Ascending aorta (tissue), 2 donors: ENCODE measurements around the gene CD36. TPM values are rescaled to one million over a fixed set of nuclear protein-coding genes. Genes with fewer than 3 reads are reported as not detected.

Experiments
- DNase-seq, 2 donors: peaks; one replicate each; pipeline ENCODE4 v3.0.0-alpha.2; 2019; ENCODE audit warnings: low spot score in 2 of 2
- H3K27ac ChIP-seq, 2 donors: fragments of 200-600 bp; sonication (generic); one replicate each; pipeline ENCODE4 v1.5.1; 2016 to 2017; ENCODE audit warnings: mild to moderate bottlenecking in 1 of 2
- H3K27me3 ChIP-seq: fragments of 200-600 bp; sonication (generic); one replicate; pipeline ENCODE4 v1.5.1; 2017
- H3K36me3 ChIP-seq, 2 donors: fragments of 200-600 bp; sonication (generic); one replicate each; pipeline ENCODE4 v1.5.1; 2016
- H3K4me1 ChIP-seq, 2 donors: fragments of 200-600 bp; sonication (generic); one replicate each; pipeline ENCODE4 v1.5.1; 2016 to 2017; ENCODE audit warnings: mild to moderate bottlenecking in 1 of 2
- H3K4me3 ChIP-seq, 2 donors: fragments of 200-600 bp; sonication (generic); one replicate each; pipeline ENCODE4 v1.5.1; 2016 to 2017; ENCODE audit warnings: mild to moderate bottlenecking in 1 of 2
- H3K9me3 ChIP-seq, 2 donors: fragments of 200-600 bp; sonication (generic); one replicate each; pipeline ENCODE4 v1.5.1; 2016
- intact Hi-C: fragments of 100-400 bp; cut with DNase I; formaldehyde crosslinking; loops from one replicate; pipeline ENCODE4 v1.15.1; 2023
- total RNA-seq: library from RNA; depleted of rRNA; stranded (reverse); fragments of >200 nt; gene quantifications from one replicate; pipeline ENCODE4 v1.1.0, GENCODE V29; 2016
- TF ChIP-seq, protein P1 (sequence below), 3 experiments: fragments of 200-600 bp in 2 of 3; fragments of 450-650 bp in 1 of 3; sonication (generic) in 2 of 3; IDR thresholded peaks; one replicate each; pipeline ENCODE4 v1.5.1; 2016 to 2019; ENCODE audit warnings: antibody characterized with exemption in 3 of 3, mild to moderate bottlenecking in 1 of 3, moderate library complexity in 1 of 3

Gene CD36
- total RNA-seq, 1 donor from 2014 or later, result 302 TPM

DNA sequence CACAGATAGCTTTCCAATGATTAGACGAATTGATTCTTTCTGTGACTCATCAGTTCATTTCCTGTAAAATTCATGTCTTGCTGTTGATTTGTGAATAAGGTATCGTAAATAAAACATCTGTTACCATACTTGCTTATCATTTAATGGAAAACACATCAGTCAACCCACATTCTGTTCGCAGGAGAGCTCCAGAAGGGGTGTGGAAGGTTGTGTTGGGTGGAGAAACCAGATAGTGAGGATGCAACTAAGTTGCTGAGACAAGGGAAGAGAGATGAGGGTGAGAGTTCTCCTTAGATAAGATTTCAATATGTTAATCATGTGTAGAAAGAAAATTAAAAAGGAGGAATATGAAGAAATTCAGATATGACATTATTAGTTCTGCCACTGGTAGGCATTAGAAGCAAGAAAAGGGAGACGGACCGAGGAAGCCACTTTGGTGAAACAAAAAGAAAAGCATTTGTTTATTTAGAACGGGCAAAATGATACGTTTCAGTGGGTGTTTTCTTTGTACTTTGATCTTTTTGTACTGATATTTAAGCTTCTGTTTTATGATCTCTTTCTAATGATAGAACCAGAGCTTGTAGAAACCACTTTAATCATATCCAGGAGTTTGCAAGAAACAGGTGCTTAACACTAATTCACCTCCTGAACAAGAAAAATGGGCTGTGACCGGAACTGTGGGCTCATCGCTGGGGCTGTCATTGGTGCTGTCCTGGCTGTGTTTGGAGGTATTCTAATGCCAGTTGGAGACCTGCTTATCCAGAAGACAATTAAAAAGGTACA lies 7.8 kb downstream of the CD36 start:
- Histone ChIP-seq H3K27ac (no peak overlapping the region), H3K9me3 (no peaks in the 10 kb centered on the region), H3K4me1 (no peaks in the 10 kb centered on the region), H3K36me3 (no peaks in the 10 kb centered on the region), H3K27me3 (no peaks in the 10 kb centered on the region), H3K4me3 (no peak overlapping the region)
- intact Hi-C loops, result no loop called here
- no peak for DNase-seq
- TF ChIP-seq, protein P1, sequence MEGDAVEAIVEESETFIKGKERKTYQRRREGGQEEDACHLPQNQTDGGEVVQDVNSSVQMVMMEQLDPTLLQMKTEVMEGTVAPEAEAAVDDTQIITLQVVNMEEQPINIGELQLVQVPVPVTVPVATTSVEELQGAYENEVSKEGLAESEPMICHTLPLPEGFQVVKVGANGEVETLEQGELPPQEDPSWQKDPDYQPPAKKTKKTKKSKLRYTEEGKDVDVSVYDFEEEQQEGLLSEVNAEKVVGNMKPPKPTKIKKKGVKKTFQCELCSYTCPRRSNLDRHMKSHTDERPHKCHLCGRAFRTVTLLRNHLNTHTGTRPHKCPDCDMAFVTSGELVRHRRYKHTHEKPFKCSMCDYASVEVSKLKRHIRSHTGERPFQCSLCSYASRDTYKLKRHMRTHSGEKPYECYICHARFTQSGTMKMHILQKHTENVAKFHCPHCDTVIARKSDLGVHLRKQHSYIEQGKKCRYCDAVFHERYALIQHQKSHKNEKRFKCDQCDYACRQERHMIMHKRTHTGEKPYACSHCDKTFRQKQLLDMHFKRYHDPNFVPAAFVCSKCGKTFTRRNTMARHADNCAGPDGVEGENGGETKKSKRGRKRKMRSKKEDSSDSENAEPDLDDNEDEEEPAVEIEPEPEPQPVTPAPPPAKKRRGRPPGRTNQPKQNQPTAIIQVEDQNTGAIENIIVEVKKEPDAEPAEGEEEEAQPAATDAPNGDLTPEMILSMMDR (IDR thresholded peaks at IDR 0.05), result no peak

DNA sequence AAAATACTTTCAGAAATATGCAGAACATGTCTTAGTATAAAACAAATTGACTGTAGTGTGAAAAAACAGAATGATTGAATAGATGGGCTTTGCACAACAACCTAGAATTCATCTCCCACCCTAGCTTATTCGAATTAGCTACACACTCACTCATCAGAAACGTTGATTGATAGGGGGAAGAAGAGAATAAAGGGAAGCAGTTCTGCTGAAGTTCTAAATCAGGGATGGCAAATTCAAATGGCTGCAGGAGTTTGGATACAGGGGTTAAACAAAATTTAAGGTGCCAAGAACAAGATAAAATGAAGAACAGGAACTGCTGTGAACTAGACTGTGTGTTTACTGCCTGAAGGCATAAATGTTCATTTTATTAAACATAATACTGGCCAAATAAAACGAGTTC lies 9.0 kb downstream of the CD36 start:
- Histone ChIP-seq H3K27me3 (no peaks in the 10 kb centered on the region), H3K4me1 (no peaks in the 10 kb centered on the region), H3K27ac (no peak overlapping the region), H3K9me3 (no peaks in the 10 kb centered on the region), H3K4me3 (no peak overlapping the region), H3K36me3 (no peaks in the 10 kb centered on the region)
- DNase-seq, result no peak
- intact Hi-C loops, result no loop called here
- TF ChIP-seq, protein P1 (IDR thresholded peaks at IDR 0.05), result no peak

DNA sequence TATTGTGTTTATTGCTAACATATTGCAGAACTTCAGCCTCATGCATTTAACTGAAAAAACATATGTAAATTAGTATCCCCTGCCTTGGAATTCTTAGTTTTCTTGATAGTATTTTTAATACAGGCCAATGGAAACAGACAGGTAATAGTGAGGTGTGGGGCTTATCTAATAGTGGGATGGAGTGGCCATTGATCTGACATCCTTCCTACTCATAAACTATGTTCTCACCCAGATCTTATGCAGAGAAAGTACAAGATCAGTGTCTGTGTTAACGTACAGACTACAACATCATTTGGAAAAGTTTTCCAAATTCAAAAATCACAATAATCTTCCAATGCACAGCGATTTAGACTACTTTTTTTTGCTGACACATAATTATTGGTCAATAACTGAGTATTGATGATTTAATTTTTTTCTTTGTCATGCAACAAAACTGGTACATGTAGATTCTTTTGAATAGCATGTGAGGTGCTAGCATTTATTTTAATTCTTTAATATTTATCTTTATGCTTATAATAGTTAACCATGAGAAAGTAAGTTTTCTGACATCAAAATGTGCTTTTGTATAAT lies 9.7 kb downstream of the CD36 start:
- H3K27me3 ChIP-seq, result no peaks in the 10 kb centered on the region
- intact Hi-C loops, result no loop called here
- DNase-seq, result no peak
- TF ChIP-seq, protein P1 (IDR thresholded peaks at IDR 0.05), result no peak
- H3K27ac ChIP-seq, result no peak overlapping the region
- H3K4me3 ChIP-seq, result no peak overlapping the region
- no peaks in the 10 kb centered on the region for H3K4me1 ChIP-seq
- no peaks in the 10 kb centered on the region for H3K9me3 ChIP-seq
- H3K36me3 ChIP-seq, result no peaks in the 10 kb centered on the region

DNA sequence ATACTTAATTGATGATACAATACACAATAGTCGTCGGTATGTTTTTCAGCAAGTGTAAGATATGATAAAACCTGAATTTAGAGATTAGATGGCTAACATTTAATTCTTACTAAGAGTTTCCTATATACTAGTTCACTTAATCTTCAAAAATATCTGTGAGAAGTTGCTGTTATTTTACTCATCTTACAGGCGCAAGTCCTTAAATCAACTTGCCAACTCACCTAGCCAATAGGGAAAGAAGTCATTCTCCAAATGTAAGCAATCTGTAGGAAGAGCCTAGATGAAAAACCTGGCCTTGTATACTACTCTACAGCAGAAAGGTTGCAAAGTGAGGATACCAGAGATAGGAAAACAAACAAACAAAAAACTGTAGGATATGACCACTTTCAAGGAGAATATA lies 10.6 kb downstream of the CD36 start:
- Histone ChIP-seq H3K36me3 (no peaks in the 10 kb centered on the region), H3K4me3 (no peak overlapping the region), H3K27ac (no peak overlapping the region), H3K4me1 (no peaks in the 10 kb centered on the region), H3K27me3 (no peaks in the 10 kb centered on the region), H3K9me3 (no peaks in the 10 kb centered on the region)
- TF ChIP-seq, protein P1 (IDR thresholded peaks at IDR 0.05), result no peak
- no peak for DNase-seq
- intact Hi-C loops, result no loop called here

DNA sequence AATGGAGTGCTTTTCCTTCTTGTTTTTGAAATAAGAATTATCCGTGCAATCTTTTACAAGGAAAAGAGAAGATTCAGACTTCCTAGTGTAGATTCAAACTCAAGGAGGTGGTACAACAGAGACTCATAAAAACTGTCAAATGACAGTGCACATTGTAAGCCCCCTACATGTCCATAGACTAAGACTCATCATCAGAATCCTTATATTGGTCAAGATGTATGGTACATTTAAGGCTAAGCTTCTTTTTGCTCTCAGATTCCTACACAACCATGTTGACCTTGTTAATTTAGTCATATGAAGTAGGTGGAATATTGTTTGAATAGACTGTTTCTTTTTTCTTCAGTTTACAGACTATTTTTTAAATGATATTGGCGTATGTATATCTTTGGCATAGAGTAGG lies 11.6 kb downstream of the CD36 start:
- intact Hi-C loops, result no loop called here

More for the DNA sequence above, 11.6 kb downstream of the CD36 start:
- Histone ChIP-seq H3K27ac (no peak overlapping the region), H3K4me3 (no peak overlapping the region), H3K36me3 (no peaks in the 10 kb centered on the region), H3K9me3 (no peaks in the 10 kb centered on the region), H3K4me1 (no peaks in the 10 kb centered on the region), H3K27me3 (no peaks in the 10 kb centered on the region)
- no peak for DNase-seq
- TF ChIP-seq, protein P1 (IDR thresholded peaks at IDR 0.05), result no peak
